H1 (cell line): Measurements from ENCODE around the gene SUMF1. TPM values are rescaled to one million over a fixed set of nuclear protein-coding genes. Genes with fewer than 3 reads are reported as not detected.

Source experiments
- ASH2L ChIP-seq: fragments of 200-600, 300-600 bp; sonication (generic); IDR thresholded peaks from one replicate; pipeline ENCODE4 v1.7.1; 2017; ENCODE audit warnings: low read length
- BRCA1 ChIP-seq: IDR thresholded peaks from 2 replicates; pipeline ENCODE4 v1.6.1; 2012; ENCODE audit warnings: low read depth, low read length, improper control_type of control experiment
- CBX5 ChIP-seq: fragments of 300-800, 300-1000 bp; sonication (generic); IDR thresholded peaks from 2 replicates; pipeline ENCODE4 v1.7.1; 2016; ENCODE audit warnings: antibody characterized with exemption, low read length, low read depth
- CEBPB ChIP-seq: IDR thresholded peaks from 2 replicates; pipeline ENCODE4 v1.6.1; 2012; ENCODE audit warnings: low read depth, low read length
- GTF2F1 ChIP-seq: IDR thresholded peaks from 2 replicates; pipeline ENCODE4 v1.6.1; 2012; ENCODE audit warnings: low read depth, low read length, improper control_type of control experiment, borderline replicate concordance
- HDAC2 ChIP-seq, 2 experiments: fragments of 300-600 bp in 1 of 2; sonication (generic) in 1 of 2; IDR thresholded peaks; 2 replicates each; pipeline ENCODE4 v1.6.1; 2011 to 2012; ENCODE audit warnings: low read depth in 2 of 2, low read length in 2 of 2, mild to moderate bottlenecking in 2 of 2, moderate library complexity in 2 of 2, borderline replicate concordance in 1 of 2, inconsistent platforms in 1 of 2
- NANOG ChIP-seq: IDR thresholded peaks from 2 replicates; pipeline ENCODE4 v1.6.1; 2011; ENCODE audit warnings: low read length, low read depth, mild to moderate bottlenecking, inconsistent platforms; ENCODE audit not compliant: insufficient read depth, poor library complexity, severe bottlenecking
- PHF8 ChIP-seq: fragments of 200-600 bp; sonication (generic); conservative IDR thresholded peaks from 2 replicates; pipeline ENCODE4 v1.7.1; 2012; ENCODE audit warnings: low read depth, mild to moderate bottlenecking, inconsistent platforms, low read length, moderate library complexity
- POLR2A ChIP-seq, 2 experiments: IDR thresholded peaks; 1 replicate in 1 of 2; 2 replicates in 1 of 2; pipeline ENCODE4 v1.6.1; 2011; ENCODE audit warnings: low read depth in 2 of 2, low read length in 2 of 2, mild to moderate bottlenecking in 2 of 2; ENCODE audit errors: control extremely low read depth in 1 of 2
- POU5F1 ChIP-seq: IDR thresholded peaks from 2 replicates; pipeline ENCODE4 v1.6.1; 2011; ENCODE audit warnings: low read depth, mild to moderate bottlenecking, low read length, moderate library complexity
- RFX5 ChIP-seq: IDR thresholded peaks from 2 replicates; pipeline ENCODE4 v1.6.1; 2011; ENCODE audit warnings: low read depth, low read length, improper control_type of control experiment, borderline replicate concordance
- RNF2 ChIP-seq: fragments of 200-900, 300-1000 bp; sonication (generic); IDR thresholded peaks from 2 replicates; pipeline ENCODE4 v1.7.1; 2016; ENCODE audit warnings: borderline replicate concordance, low read depth, mild to moderate bottlenecking, antibody characterized with exemption, low read length; ENCODE audit not compliant: poor library complexity, severe bottlenecking; ENCODE audit errors: missing control alignments
- TAF1 ChIP-seq: IDR thresholded peaks from 2 replicates; pipeline ENCODE4 v1.6.1; 2011; ENCODE audit warnings: mild to moderate bottlenecking, low read depth, low read length
- TAF7 ChIP-seq: optimal IDR thresholded peaks from 2 replicates; pipeline ENCODE3; 2011; ENCODE audit warnings: low read depth, mild to moderate bottlenecking, inconsistent platforms, low read length, moderate library complexity, borderline replicate concordance
- TBP ChIP-seq: IDR thresholded peaks from 2 replicates; pipeline ENCODE4 v1.6.1; 2011; ENCODE audit warnings: low read depth, low read length, improper control_type of control experiment
- TCF12 ChIP-seq: IDR thresholded peaks from 2 replicates; pipeline ENCODE4 v1.6.1; 2011; ENCODE audit warnings: low read depth, mild to moderate bottlenecking, low read length
- polyA plus RNA-seq, 7 experiments: library from polyadenylated mRNA; depleted of rRNA in 3 of 7; stranded (reverse) in 5 of 7; unstranded in 2 of 7; fragments of >200 nt in 5 of 7; fragments of 200-250 nt in 2 of 7; gene quantifications; 1 replicate in 5 of 7; 2 replicates in 1 of 7; 4 replicates in 1 of 7; pipeline versions ENCODE4 v1.2.1 to v1.2.3, GENCODE V29; 2011 to 2013; ENCODE audit warnings: missing spikeins in 2 of 7, mixed read lengths in 2 of 7
- total RNA-seq: library from RNA; stranded (reverse); fragmentation: NEBNext Ultra II Directional; extraction: Animal tissue kit (Norgen Biotek cat#: 25700); gene quantifications from 2 replicates; pipeline ENCODE4 v1.2.1, GENCODE V29; 2021
- TF ChIP-seq, protein P1 (sequence below): IDR thresholded peaks from 2 replicates; pipeline ENCODE4 v1.6.1; 2012; ENCODE audit warnings: inconsistent platforms

The SUMF1 gene
- total and polyA plus RNA-seq, 2 of the 8 experiments (the other 6 are each of a cell fraction or from before 2014, with no cell fraction given) = 12.5 to 15.0 TPM

DNA sequence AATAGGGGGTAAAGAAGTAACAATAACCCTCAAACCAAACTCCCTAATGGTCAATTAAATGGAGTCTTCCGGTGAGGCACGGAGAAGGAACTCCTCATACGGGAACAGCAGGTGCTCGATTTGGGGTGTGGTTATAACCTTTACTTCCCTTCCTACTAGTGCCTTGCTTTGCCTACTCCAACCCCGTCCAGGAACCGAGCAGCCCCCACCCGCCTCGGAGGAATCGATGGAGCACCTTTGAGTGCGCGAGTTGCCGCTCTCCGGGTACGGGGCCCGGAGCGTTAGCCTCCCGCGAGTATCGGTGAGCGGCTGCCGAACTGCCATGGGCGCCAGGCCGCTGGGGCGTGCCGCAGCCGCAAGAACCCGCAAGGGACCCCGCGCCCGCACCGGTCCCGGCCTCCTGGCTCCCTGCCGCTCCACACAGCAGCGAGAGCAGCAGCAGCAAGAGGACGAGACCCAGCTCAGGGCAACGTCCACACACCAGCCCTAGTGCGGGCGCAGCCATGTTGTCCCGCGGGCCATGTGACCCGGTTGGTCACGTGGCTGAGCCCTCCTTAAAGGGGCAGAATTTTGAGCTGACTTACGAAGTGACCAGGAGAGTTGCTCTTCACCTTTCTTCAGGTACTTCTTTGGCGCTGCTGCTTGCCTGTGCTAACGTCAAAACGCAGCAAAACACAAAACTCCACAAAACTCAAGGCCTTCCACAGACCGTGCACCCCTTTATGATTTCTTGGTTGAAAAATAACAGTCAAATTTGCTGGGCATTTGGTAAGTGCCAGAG lies at the start of gene SUMF1 (continued):
- peak; percentile 91 for TF ChIP-seq TAF7
- no peak for TF ChIP-seq RNF2
- no peak for TF ChIP-seq CEBPB
- no peak for TF ChIP-seq RFX5
- no peak for TF ChIP-seq POU5F1
- no peak for TF ChIP-seq NANOG
- peak; percentile 94 for TF ChIP-seq ASH2L
- TF ChIP-seq CBX5 = no peak
- TF ChIP-seq PHF8 = peak; percentile 99
- TF ChIP-seq TCF12 = 0 out of 2 replicates have a peak, but pooled peaks have one; percentile 61
- peak; percentile 97 to 98 for TF ChIP-seq POLR2A (IDR thresholded peaks at IDR 0.05; ENCODE audit: control extremely low read depth in 1 of 2, low read depth in 2 of 2, low read length in 2 of 2)
- TF ChIP-seq HDAC2 (IDR thresholded peaks at IDR 0.05; ENCODE audit: borderline replicate concordance in 1 of 2, low read depth in 2 of 2, low read length in 2 of 2) = peak in 1 of 2 experiments; percentile 98; a peak in 1 of 4 replicates
- TF ChIP-seq BRCA1 = no peak
- TF ChIP-seq GTF2F1 = peak; percentile 40; the same call in 1 of the 2 replicates
- TF ChIP-seq, protein P1, sequence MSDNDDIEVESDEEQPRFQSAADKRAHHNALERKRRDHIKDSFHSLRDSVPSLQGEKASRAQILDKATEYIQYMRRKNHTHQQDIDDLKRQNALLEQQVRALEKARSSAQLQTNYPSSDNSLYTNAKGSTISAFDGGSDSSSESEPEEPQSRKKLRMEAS = peak; percentile 98
- TF ChIP-seq TBP = peak; percentile 94
- TF ChIP-seq TAF1 = peak; percentile 99
- TF ChIP-seq, all 59 proteins: peak for 24
